HEK293T (cell line): ENCODE data around the gene BMF.

ENCODE experiments used
- CTCF ChIA-PET: fragments of 350-600 bp; formaldehyde crosslinking; extraction: SDS; loops from one replicate; lab custom pipeline; 2021; ENCODE audit warnings: antibody characterized with exemption, inconsistent platforms; lab: Yijun Ruan, JAX
- POLR2A ChIA-PET: fragments of 350-600 bp; formaldehyde crosslinking; extraction: SDS; loops from one replicate; lab custom pipeline; 2020; ENCODE audit warnings: antibody characterized with exemption, inconsistent platforms; lab: Yijun Ruan, JAX
- DNase-seq: peaks from one replicate; pipeline ENCODE4 v3.0.0; 2012; ENCODE audit warnings: mixed read lengths; ENCODE audit errors: extremely low spot score
- ARNT ChIP-seq: fragments of 450-650 bp; IDR thresholded peaks from 2 replicates; pipeline ENCODE4 v1.6.1; 2017; ENCODE audit warnings: mild to moderate bottlenecking
- BHLHE40 ChIP-seq: fragments of 450-650 bp; IDR thresholded peaks from 2 replicates; pipeline ENCODE4 v1.6.1; 2016; ENCODE audit warnings: mild to moderate bottlenecking, moderate library complexity, borderline replicate concordance
- CTBP1 ChIP-seq: fragments of 450-650 bp; IDR thresholded peaks from 2 replicates; pipeline ENCODE4 v1.6.1; 2016; ENCODE audit warnings: borderline replicate concordance
- ELF4 ChIP-seq: fragments of 450-650 bp; IDR thresholded peaks from 2 replicates; pipeline ENCODE4 v1.6.1; 2017; ENCODE audit warnings: antibody characterized with exemption
- FOXA1 ChIP-seq: fragments of 450-650 bp; IDR thresholded peaks from 2 replicates; pipeline ENCODE4 v1.6.1; 2016; ENCODE audit warnings: mild to moderate bottlenecking
- FOXK2 ChIP-seq: fragments of 450-650 bp; IDR thresholded peaks from 2 replicates; pipeline ENCODE4 v1.6.1; 2016; ENCODE audit warnings: mild to moderate bottlenecking
- FOXM1 ChIP-seq: fragments of 450-650 bp; IDR thresholded peaks from 2 replicates; pipeline ENCODE4 v1.6.1; 2017; ENCODE audit warnings: mild to moderate bottlenecking, borderline replicate concordance
- HDGF ChIP-seq: fragments of 450-650 bp; IDR thresholded peaks from 2 replicates; pipeline ENCODE4 v1.6.1; 2017; ENCODE audit warnings: antibody characterized with exemption, borderline replicate concordance
- L3MBTL2 ChIP-seq: fragments of 450-650 bp; conservative IDR thresholded peaks from 2 replicates; pipeline ENCODE4 v1.6.1; 2016; ENCODE audit warnings: mild to moderate bottlenecking
- LEF1 ChIP-seq: fragments of 450-650 bp; IDR thresholded peaks from 2 replicates; pipeline ENCODE4 v1.6.1; 2017; ENCODE audit warnings: mild to moderate bottlenecking, borderline replicate concordance
- NFRKB ChIP-seq: fragments of 450-650 bp; IDR thresholded peaks from 2 replicates; pipeline ENCODE4 v1.6.1; 2016; ENCODE audit warnings: mild to moderate bottlenecking, moderate library complexity
- PKNOX1 ChIP-seq: fragments of 450-650 bp; IDR thresholded peaks from 2 replicates; pipeline ENCODE4 v1.6.1; 2016
- SP1 ChIP-seq: fragments of 450-650 bp; IDR thresholded peaks from 2 replicates; pipeline ENCODE4 v1.6.1; 2017
- SUZ12 ChIP-seq: fragments of 450-650 bp; IDR thresholded peaks from 2 replicates; pipeline ENCODE4 v1.6.1; 2016; ENCODE audit warnings: mild to moderate bottlenecking
- TARDBP ChIP-seq: fragments of 450-650 bp; IDR thresholded peaks from 2 replicates; pipeline ENCODE4 v1.6.1; 2016
- ZNF384 ChIP-seq: fragments of 450-650 bp; IDR thresholded peaks from 2 replicates; pipeline ENCODE4 v1.6.1; 2016

Gene BMF

GRCh38 chr15:40053079-40053830 is 55.4 kb downstream of the BMF start:
- POLR2A ChIA-PET, result interaction anchor here (1.0 to 2.2 kb wide), 5 partner anchors 43 to 108 kb away, joined by 3 to 6 read pairs (median 4); no protein-coding TSS in a partner anchor
- no peak for DNase-seq
- no peak for TF ChIP-seq ZNF384
- TF ChIP-seq BHLHE40, result no peak
- no peak for TF ChIP-seq L3MBTL2
- no peak for TF ChIP-seq TARDBP
- TF ChIP-seq NFRKB, result no peak
- TF ChIP-seq PKNOX1, result no peak
- no peak for TF ChIP-seq LEF1
- no peak for TF ChIP-seq CTBP1
- TF ChIP-seq ELF4, result no peak
- no peak for TF ChIP-seq FOXK2
- TF ChIP-seq FOXM1, result no peak
- no peak for TF ChIP-seq ARNT
- TF ChIP-seq SP1, result no peak
- TF ChIP-seq SUZ12, result no peak
- TF ChIP-seq FOXA1, result no peak
- no peak for TF ChIP-seq HDGF
- CTCF ChIA-PET, result interaction anchor here (1.2 to 1.3 kb wide), 2 partner anchors 51 to 53 kb away, joined by 3 to 5 read pairs; no protein-coding TSS in a partner anchor

DNA sequence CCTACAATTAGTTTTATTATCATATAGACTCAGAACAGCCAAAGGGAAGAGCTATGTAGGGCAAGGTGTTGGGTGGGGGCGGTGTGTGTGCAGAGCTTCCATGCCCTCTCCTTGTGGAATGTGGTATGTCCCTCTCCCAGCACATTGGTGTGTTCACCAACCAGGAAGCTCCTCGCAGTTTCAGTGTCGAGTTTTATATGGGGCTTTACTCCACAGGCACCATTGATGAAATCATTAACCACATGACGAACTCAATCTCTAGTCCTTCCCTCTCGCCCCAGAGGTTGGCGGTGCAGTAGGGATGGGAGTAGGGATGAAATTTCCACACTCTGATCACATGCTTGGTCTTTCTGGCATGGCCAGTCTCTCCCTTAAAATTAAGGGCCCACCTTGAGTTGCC is 56.1 kb downstream of the BMF start:
- TF ChIP-seq ARNT (no peak), CTBP1 (no peak), FOXK2 (no peak), PKNOX1 (no peak), FOXA1 (no peak), NFRKB (no peak), LEF1 (no peak), SP1 (no peak), SUZ12 (no peak), ELF4 (no peak), FOXM1 (no peak), HDGF (no peak), ZNF384 (no peak), L3MBTL2 (no peak)
- ChIA-PET POLR2A (interaction anchor here (0.7 to 1.3 kb wide), 4 partner anchors 46 to 109 kb away, joined by 3 to 4 read pairs (median 4); no protein-coding TSS in a partner anchor), CTCF (interaction anchor here (1.2 to 1.4 kb wide), 3 partner anchors 46 to 54 kb away, joined by 3 to 5 read pairs (median 4); no protein-coding TSS in a partner anchor)
- no peak for DNase-seq

- TF ChIP-seq ARNT (no peak), FOXA1 (no peak), BHLHE40 (no peak), TARDBP (no peak), LEF1 (no peak), ZNF384 (no peak), PKNOX1 (no peak), CTBP1 (no peak), FOXK2 (no peak), HDGF (no peak), NFRKB (no peak)
- POLR2A ChIA-PET, result interaction anchor here (0.7 to 1.3 kb wide), 4 partner anchors 47 to 110 kb away, joined by 3 to 4 read pairs (median 4); no protein-coding TSS in a partner anchor
- no peak for DNase-seq
- CTCF ChIA-PET, result interaction anchor here (1.0 to 1.4 kb wide), 4 partner anchors 47 to 221 kb away, joined by 3 to 5 read pairs (median 4); no protein-coding TSS in a partner anchor
These were observed 56.9 kb downstream of the BMF start for GRCh38 chr15:40051616-40052415.

DNA sequence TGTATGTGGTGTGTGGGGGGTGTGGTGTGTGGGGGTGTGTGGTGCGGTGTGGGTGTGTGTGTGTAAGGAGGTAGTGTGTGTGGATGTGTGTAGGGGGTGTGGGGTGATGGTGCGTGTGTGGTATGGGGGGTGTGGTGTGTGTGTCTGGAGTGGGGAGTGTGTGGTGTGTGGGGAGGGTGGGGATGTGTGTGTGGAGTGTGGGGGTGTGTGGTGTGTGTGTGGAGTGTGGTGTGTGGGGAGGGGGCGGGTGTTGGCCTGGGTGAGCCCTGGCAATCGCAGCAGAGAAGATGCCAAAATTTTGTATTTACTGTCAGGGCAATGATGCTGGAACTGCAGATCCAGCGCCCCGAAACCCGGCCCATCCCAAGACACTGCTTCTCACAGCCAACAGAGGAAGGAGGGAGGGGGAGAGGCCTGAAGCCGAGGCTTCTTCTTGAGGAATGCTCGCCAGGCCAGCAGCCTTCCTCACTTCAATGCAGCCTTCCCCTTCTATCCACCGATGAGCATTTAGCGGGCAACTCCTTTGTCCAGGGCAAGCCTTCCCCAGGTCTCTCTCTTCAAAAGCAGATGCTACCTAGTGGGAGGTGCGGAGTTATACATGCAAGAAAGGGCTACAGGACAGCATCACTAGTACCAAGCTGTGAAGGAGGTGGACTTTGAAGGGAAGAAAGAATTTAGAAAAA is 57.8 kb downstream of the BMF start:
- CTCF ChIA-PET, result interaction anchor here (1.0 kb wide), 1 partner anchor 222 kb away, joined by 4 read pairs; no protein-coding TSS in a partner anchor
- POLR2A ChIA-PET, result no interaction called here
- TF ChIP-seq CTBP1 (no peak), TARDBP (no peak), BHLHE40 (no peak), FOXM1 (no peak), ELF4 (no peak), NFRKB (no peak), ARNT (no peak), PKNOX1 (no peak), SUZ12 (no peak), LEF1 (no peak), HDGF (no peak), FOXA1 (no peak), FOXK2 (no peak), ZNF384 (no peak), SP1 (no peak), L3MBTL2 (no peak)
- no peak for DNase-seq
